NCI-H526 treated with DMSO at 0.1 percent for 48 hours (cell line): ENCODE measurements around the gene AP2A1.
A peak's percentile ranks its signal among the peaks of the same experiment; 100 is the strongest.

Experiments used
- DNase-seq: peaks from one replicate; lab custom pipeline; 2025; lab: John Stamatoyannopoulos, UW

AP2A1 gene

DNA sequence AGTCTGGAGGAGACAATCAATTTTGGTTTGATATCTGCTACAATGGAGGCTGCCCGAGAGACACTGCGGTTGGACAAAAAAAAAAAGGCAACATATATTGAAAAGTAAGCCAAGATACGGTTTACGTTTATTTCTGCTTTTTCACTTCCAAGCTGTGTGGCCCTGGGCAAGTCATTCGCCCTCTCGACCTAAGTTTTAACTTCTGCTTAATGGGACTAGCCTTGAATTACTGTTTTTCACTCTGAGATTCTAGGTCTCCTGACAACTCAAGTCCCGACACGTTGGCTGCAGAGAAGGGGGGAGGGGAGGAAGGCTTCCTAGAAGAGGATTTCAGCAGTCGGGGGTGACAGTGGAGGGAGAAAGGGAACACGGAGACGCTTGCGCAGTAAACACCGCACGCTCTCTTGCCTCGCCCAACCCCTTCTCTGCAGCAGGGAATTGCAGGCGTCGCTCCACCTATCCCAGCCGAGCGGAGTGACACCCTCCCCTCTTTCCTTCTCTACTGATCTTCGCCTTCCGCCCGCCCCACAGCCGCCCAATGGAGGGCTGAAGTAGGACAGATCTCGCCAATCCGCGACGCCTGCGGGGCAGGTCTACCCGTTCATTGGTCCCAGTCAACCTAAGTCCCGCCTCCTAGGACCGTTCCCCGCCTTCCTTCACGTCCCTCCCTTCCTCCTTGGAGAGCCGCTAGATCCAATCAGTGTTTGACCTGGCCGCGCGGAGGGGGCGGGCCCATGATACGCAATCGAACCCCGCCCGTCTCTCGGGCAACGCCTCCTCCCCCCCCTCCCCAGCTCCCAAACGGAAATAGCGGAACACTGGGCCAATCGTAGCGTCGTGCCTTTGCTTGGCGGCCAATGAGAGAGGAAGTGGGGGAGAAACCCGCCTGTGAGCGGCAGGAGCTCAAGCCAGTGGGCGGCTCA lies 533 bp upstream of the AP2A1 start:
- peak; percentile 99 for DNase-seq

DNA sequence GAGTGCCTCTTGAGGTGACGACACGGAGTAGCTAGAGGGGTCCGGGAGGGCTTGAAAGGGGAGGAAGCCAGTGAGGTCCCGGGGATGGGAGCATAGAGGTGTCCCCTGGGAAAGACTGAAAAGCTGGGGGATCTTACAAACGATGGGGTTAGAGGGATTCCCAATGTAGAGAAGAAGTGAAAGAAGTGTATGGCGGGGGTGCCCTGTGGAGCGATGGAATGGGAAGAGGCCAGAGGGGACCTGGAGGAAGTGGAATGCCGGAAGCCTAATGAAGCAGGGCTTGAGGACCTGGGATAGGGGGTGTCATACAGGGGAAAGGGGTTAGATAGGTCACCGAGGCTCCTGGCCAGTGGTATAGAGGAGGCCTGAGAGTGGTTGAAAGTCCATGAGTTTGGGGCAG lies 580 bp downstream of the AP2A1 start:
- no peak for DNase-seq

DNA sequence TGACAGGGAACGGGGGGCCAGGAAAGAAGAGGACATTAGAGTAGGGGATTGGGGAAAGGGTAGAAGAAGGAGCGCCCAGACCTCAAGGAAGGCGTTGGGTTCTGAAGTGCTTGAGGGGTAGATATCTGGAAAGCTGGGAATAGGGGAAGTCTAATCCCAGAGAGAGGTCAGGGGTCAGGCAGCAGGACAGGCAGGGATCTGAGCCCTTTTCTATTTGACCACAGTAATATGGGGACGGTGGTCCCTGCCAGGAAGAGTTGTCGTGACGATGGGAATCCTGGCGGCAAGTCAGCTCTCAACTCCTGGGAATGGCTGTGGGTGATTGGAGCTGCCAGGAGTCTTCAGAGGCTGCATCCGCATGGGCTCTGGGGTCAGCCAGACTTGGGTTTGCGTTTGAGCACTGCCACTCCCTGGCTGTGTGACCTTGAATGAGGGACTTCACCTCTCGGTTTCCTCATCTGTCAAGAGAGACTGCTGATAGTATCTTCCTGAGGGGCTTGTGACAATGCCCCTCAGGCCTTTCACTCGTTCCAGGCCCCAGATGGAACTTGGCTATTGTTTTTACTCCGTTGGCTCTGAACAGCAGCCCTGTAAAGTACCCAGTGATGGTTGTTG lies 1.3 kb downstream of the AP2A1 start:
- DNase-seq, result no peak

DNA sequence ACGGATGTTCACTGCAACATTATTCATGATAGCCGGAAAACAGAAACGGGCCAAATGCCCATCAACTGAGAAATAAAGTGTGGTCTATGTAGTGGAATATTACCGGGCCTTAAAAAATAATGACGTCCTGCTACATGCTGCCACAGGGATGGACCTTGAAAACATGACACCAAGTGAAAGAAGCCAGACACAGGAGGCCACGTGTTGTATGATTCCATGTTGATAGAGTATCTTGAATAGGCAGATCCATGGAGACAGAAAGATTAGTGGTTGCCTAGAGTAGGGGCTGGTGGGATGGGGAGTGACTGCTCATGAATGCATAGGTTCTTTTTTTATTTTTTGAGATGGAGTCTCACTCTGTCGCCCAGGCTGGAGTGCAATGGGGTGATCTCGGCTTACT lies 3.7 kb downstream of the AP2A1 start:
- no peak for DNase-seq

DNA sequence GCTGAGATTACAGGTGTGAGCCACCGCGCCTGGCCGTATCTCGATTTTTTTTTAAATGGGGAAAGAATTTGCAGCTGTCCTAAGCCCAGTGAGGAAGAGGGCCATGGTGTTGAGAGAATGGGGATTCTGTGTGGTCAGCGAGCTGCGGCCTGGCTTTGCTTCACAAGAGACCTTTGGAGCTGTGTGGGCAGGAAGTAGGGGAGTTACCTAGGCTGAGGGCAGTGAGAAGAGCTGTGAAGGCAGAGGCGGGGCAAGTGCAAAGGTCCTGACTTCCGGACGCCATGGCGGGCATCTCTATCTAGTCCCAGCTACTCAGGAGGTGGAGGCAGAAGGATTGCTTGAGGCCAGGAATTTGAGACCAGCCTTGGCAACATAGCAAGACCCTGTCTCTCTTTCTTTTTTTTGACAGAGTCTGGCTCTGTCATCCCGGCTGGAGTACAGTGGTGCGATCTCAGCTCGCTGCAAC lies 4.9 kb downstream of the AP2A1 start:
- DNase-seq, result no peak

DNA sequence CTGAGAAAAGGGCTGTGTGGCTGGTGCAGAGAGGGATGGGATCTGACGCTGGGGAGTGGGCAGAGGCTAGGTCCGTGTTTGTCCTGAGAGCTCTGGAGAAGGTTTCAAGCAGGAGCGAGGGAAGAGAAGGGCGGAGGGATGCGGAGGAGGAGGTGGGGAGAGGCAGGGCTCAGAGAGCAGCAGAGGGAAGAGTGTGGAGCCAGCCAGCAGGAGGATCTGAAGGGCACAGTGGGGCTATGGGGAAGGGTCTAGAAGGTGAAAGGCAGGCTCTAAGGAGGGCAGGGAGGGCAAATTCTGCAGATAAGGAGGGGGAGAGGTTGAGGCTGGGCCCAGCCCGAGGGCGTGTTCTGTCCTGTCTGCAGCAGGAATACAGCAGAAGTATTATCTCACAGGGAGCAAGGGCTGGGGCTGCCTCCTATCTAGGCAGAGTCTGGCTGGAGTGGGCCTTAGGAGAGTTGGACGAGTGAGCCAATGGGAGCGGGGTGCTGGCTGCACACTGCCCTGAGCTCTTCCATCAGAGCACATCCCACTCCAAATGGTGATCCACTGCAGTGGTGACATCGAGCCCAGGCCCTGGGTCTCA lies 6.1 kb downstream of the AP2A1 start:
- no peak for DNase-seq

DNA sequence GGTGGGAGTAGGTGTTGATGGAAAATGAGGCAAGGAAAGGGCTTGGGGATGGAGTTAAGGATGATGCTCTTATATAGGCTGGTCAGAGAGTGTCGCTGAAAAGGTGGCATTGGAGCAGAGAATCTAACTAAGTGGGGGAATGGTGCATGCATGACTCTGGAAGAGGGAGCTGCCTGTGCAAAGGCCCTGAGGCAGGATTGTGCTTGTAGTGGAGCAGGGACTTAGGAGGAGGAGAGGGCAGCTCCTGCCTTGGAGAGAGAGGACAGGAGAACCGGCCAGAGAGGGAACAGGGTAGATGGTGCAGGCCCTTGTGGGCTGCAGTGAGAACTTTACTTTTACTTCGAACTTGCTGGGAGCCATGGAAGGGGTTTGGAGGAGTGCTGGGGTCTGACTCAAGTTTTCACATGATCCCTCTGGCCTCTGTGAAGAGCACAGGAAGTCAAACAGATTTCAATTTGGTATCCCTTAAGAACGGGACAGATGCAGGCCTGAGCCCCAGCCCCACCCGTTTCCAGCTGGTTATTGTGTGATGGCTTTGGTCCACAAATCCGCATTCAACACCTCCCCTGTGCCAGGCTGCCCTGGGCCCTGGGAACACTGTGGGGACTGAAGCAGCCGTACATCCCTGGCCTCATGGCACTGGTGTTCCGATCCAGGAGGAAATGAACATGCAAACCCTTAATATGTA lies 7.0 kb downstream of the AP2A1 start:
- no peak for DNase-seq

DNA sequence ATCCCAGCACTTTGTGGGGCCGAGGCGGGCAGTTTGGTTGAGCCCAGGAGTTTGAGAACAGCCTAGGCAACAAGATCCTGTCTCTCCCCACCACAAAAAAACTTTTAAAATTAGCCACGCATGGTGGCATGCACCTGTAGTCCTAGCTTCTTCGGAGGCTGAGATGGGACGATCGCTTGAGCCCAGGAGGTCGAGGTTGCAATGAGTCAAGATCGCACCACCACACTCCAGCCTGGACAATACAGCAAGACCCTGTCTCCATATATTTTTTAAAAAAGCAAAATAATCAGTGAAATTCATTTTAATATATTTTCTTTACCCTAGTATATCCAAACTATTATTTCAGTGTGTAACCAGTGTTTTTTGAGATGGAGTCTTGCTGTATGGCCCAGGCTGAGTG lies 8.2 kb downstream of the AP2A1 start:
- DNase-seq, result no peak

DNA sequence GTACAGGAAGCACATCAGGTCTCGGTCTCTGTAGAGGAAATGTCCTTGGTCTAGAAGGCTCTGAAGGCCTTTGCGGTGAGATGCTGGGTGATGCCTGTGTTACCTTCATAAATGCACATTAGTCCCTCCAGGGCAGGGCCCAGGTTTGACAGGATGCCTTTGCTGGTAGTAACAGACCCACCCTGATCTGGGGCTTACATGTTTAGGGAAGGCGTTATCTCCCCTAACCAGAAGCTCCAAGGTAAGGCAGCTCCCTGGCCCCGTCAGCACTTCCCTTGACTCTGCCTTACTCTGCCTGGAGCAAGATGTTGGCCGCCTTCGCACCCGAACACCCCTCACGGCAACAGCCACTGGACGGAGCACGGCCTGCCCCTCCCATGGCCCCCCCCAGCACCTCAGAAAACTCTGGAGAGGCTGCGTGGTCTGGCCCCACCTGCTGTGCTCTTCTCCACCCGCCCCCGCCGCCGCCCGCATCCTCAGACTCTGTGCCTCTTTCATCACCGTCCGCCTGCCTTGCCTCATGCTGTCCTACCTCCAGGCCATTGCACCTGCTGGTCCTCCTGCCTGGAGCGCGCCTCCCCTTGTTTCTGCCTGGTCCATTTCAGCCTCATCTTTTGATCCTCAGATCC lies 9.1 kb downstream of the AP2A1 start:
- DNase-seq, result no peak

DNA sequence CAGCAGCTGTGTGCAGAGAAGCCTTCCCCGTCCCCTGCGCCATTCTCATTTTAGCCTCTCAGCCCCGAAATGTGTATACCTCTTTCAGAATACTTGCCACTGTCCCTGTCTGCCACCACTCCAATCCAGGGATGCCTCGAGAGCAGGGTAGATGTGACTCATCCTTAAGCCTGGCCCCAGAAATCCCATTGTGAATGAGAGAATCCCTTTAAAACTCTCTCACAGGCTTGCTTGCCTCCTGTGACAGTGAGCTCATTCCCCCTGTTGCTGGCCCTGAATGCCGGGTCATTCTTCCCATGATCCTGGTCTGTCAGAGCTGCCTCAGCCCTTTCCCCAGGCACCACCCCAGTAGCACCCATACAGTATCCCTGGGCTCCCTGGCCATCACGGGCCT lies 9.6 kb downstream of the AP2A1 start:
- DNase-seq, result no peak

DNA sequence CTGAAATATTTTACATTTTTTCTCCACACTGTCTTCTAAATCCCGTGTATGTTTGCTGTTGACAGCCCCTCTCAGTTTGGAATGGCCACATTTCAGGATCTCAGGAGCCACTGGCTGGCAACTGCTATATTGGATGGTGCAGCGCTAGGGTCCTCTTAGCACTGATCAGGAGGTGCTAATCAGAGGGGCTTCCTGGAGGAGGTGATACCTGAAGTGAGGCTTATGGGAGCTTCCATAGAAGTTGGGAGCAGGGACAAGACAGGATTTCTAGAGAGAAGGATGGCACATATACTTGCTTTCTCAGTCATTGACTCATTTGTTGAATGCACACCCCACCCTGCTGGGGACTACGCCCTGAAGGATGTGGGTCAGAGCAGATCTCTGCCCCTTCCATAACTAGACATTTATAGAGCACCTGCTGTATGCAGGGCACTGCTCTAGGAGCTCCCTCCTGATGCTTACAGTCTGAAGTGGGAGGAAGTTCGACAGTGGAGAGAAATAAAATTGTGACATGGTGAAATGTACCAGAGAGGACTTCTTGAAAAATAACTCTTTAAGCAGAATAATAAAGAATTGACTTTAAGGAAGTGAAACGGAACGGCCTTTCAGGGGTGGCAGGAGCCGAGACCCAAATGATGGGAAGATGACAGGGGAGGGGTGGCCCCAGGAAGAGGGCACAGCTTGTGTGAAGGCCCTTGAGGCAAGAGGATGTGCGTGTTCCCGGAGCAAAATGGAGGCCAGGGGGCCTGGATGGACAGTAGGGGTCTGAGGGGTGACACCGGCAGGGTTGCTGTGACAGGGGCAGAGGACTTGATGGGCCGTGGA lies 13.1 kb downstream of the AP2A1 start:
- DNase-seq, result no peak

DNA sequence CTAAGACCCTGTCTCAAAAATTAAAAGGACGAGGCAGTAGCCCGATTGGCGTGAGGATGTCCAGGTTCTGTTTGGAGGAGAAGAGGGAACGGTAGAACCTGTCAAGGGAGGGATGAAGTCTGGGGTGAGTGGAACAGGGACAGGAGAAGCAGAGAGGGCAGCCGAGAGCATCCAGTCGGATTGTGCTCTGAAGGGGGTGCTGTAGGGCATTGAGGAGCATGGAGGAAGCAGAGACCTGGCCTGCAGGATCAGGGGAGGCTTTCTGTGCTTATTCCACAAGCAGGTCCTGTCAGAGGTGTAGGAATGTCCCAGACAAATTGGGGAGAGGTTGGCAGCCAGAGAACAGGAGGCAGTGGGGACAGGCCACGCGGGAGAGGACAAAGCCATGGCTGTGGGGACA lies 14.1 kb downstream of the AP2A1 start:
- no peak for DNase-seq

DNA sequence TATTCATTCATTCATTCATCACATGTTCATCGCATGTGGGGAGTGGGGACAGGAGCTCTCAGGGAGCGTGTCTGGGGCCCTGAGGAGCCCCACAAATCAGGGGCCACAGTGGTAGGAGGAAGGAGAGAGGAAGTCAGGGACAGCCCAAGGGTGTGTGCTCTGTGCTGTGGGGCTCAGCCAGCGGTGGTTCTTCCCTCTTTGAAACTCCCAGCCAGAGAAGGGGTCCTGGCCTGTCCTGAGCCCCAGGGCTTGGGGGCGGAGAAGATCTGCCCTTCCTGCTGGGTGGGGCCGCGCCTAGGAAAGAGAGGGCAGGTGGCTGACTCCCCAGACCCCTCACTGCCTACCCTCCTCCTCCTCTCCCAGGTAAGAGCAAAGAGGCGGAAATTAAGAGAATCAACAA lies 14.6 kb downstream of the AP2A1 start:
- no peak for DNase-seq

DNA sequence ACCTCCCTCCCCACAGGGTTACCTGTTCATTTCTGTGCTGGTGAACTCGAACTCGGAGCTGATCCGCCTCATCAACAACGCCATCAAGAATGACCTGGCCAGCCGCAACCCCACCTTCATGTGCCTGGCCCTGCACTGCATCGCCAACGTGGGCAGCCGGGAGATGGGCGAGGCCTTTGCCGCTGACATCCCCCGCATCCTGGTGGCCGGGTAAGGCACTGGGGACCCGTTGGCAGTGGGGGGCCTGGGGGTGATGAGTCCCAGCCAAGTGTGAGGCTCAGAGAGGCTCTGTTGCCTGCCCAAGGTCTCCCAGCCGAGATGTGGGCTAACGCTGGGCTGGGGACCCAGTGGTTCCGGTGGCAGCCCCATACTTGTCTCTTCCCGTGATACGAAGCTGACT lies 15.7 kb downstream of the AP2A1 start:
- no peak for DNase-seq

DNA sequence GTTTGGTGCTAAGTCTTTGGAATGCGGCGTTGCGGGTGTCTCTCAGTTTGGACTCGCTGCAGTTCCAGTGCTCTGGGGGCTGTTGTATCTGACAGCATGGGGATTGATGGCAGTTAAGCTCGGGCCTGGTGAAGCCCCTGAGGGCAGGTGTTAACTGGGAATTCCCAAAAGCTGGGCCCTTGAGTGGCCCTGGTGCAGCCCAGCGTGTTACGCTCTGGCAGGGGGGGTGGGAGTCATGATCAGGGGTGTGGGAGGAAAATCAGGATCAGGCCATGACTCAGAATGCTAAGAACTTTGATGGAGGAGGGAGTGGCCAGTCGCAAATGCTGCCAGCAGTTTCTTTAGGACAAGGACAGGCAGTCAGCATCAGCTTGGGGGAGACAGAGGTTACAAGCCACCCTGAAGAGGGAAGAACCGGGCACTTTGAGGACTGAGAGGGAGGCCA lies 19.6 kb downstream of the AP2A1 start:
- no peak for DNase-seq

DNA sequence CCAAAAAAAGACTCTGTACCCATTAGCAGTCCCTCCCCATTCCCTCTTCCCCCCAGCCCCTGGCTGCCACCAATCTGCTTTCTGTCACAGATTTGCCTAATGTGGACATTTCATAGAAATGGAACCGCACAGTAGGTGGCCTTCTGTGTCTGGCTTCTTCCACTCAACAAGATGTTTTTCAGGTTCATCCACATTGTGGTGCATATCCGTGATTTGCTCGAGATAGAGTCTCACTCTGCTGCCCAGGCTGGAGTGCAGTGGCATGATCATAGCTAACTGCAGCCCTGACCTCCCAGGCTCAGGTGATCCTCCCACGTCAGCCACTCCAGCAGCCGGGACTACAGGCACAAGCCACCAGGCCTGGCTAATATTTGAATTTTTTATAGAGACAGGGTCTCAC lies 20.9 kb downstream of the AP2A1 start:
- no peak for DNase-seq

DNA sequence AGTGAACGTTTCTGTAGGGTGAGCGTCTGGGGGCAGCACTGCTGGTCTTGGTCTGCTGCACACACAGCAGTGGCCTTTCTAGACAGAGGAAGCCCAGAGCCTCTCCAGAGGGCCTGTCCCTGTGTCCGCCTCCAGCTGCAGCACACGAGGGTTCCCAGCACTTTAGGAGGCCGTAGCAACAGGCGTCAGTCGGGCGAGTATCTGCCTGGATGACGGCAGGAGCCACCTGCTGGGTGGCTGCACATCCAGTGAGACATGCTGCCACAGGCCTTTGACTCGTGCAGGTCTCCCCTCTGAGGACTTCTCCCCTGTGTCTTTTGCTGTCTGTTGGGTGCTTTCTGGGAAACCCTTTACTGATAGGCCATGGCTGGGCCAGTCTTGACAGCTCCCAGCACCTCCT lies 22.1 kb downstream of the AP2A1 start:
- no peak for DNase-seq

DNA sequence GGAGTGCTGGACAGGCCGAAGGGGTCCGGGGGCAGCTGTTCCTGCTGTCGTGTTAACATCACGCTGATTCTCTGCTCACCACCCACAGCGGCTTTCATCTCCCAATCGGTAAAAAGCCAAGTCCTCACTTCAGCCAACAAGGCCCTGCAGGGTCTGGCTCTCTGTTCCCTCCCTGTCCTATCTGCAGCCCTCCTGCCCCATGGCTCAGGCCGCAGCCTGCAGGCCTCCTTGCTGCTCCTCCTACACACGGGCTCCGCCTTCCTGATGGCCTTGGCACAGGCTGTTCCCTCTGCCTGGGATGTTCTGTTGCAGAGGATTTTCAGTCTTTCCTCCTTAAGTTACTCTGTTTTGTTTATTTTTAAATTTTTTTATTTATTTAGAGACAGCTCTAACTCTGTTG lies 24.1 kb downstream of the AP2A1 start:
- no peak for DNase-seq

DNA sequence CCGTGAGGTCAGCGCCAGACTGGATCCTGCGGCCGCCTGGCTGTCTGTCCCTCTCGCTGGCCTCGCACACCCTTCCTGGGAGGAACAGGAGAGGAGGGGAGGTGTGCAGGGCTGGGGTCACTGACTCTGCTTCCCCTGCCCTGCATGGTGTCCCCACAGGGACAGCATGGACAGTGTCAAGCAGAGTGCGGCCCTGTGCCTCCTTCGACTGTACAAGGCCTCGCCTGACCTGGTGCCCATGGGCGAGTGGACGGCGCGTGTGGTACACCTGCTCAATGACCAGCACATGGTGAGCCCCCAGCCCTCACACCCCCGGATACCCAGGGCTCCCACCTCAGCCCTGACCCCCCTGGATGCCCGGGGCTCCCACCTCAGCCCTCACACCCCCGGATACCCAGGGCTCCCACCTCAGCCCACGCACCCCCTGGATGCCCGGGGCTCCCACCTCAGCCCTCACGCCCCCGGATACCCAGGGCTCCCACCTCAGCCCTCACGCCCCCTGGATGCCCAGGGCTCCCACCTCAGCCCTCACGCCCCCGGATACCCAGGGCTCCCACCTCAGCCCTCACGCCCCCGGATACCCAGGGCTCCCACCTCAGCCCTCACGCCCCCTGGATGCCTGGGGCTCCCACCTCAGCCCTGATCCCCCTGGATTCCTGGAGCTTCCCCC lies 25.1 kb downstream of the AP2A1 start:
- DNase-seq, result no peak

DNA sequence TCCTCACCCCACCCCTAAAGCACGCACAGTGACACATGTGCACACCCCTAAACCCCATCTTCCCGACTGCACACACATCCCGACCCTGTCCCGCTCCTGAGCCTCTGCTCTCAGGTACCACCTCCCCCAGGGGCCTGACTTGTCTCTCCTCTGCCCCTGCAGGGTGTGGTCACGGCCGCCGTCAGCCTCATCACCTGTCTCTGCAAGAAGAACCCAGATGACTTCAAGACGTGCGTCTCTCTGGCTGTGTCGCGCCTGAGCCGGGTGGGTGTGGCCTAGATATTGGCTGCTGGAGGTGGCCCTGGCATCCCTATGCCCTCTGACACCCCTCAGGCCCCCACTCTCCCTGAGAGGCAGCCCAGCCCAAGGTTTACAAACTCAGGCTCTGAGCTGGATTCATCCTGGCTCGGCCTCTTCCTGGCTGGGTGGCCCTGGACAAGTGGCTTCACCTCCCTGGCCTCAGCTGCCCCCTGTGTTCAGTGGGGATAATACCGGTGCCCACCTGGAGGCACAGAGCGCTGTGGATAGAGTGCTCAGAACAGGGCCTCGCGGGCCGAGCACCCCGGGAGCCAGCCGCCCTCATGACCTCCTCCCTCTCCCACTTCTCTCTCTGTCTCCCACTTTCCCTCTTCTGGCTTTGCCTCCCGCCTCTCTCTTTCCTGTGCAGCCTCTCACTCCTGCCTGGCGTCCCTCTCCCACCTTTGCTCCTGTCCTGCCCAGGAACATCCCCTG lies 26.2 kb downstream of the AP2A1 start:
- no peak for DNase-seq
